Spinal cord (tissue), 10 donors: Measurements from ENCODE around the gene SEM1. TPM values are rescaled to one million over a fixed set of nuclear protein-coding genes. Genes with fewer than 3 reads are reported as not detected.
"Not testable (repeated sequence)": the region's sequence is repeated elsewhere in the genome, so short reads cannot be mapped to it uniquely, and the experiment has no call there.

Experiments
- DNase-seq, 6 donors: peaks; one replicate each; pipeline versions ENCODE4 v3.0.0 to v3.0.0-alpha.2; 2013 to 2015; ENCODE audit warnings: low spot score in 6 of 6, low read depth in 4 of 6
- H3K27ac ChIP-seq: one replicate; pipeline ENCODE4 v1.5.1; 2013; ENCODE audit warnings: low read depth, low read length, control low read depth
- H3K27me3 ChIP-seq: one replicate; pipeline ENCODE4 v1.6.1; 2013; ENCODE audit warnings: low read length; ENCODE audit not compliant: control insufficient read depth, insufficient read depth
- H3K36me3 ChIP-seq: one replicate; pipeline ENCODE4 v1.6.1; 2013; ENCODE audit warnings: low read length; ENCODE audit not compliant: control insufficient read depth, insufficient read depth
- H3K4me1 ChIP-seq: one replicate; pipeline ENCODE4 v1.6.1; 2013; ENCODE audit warnings: low read length; ENCODE audit not compliant: control insufficient read depth, insufficient read depth
- H3K4me3 ChIP-seq: one replicate; pipeline ENCODE4 v1.5.1; 2013; ENCODE audit warnings: low read depth, low read length, control low read depth
- H3K9me3 ChIP-seq: one replicate; pipeline ENCODE4 v1.6.1; 2013; ENCODE audit warnings: low read length; ENCODE audit not compliant: control insufficient read depth, insufficient read depth
- WGBS: methylation state at CpG from one replicate; pipeline ENCODE4 v1.1.5; 2013; ENCODE audit warnings: missing lambda C conversion rate; ENCODE audit not compliant: insufficient coverage; 5-methylcytosine and 5-hydroxymethylcytosine counted together
- polyA plus RNA-seq, 2 donors: library from polyadenylated mRNA; unstranded; fragments of 120-200 nt; gene quantifications; one replicate each; pipeline ENCODE4 v1.2.1, GENCODE V29; 2013; ENCODE audit not compliant: insufficient read length in 2 of 2
- total RNA-seq, 2 donors: library from RNA; depleted of rRNA in 1 of 2; stranded (reverse); fragments of 120-200 nt in 1 of 2; fragments of >200 nt in 1 of 2; gene quantifications; one replicate each; pipeline versions ENCODE4 v1.2.3 to v1.2.4, GENCODE V29; 2013 to 2014
- donor health status: healthy.

SEM1 gene
- total and polyA plus RNA-seq, 4 donors, result 23.0 to 136 (median 102) TPM

- H3K27me3 ChIP-seq, result no peaks in the 10 kb centered on the region
- H3K9me3 ChIP-seq, result no peaks in the 10 kb centered on the region
- no peak for DNase-seq
- H3K4me3 ChIP-seq, result no peak overlapping the region
- no peak overlapping the region for H3K27ac ChIP-seq
- no peaks in the 10 kb centered on the region for H3K36me3 ChIP-seq
- H3K4me1 ChIP-seq, result no peaks in the 10 kb centered on the region
These were observed 39.8 kb downstream of the SEM1 start for GRCh38 chr7:96669812-96670211.

GRCh38 chr7:96667026-96667425 is 42.6 kb downstream of the SEM1 start:
- H3K4me1 ChIP-seq, result no peaks in the 10 kb centered on the region
- H3K4me3 ChIP-seq, result no peak overlapping the region
- no peak for DNase-seq
- H3K27me3 ChIP-seq, result no peaks in the 10 kb centered on the region
- no peaks in the 10 kb centered on the region for H3K9me3 ChIP-seq
- H3K36me3 ChIP-seq, result no peaks in the 10 kb centered on the region
- H3K27ac ChIP-seq, result no peak overlapping the region
- WGBS, result 77% methylated on average over 3 of the region's 5 CpGs

- H3K27ac ChIP-seq, result no peak overlapping the region
- H3K9me3 ChIP-seq, result no peaks in the 10 kb centered on the region
- WGBS, result no CpG with 5 or more reads among the region's 1 CpG
- no peak overlapping the region for H3K4me3 ChIP-seq
- H3K36me3 ChIP-seq, result no peaks in the 10 kb centered on the region
- no peaks in the 10 kb centered on the region for H3K4me1 ChIP-seq
- H3K27me3 ChIP-seq, result no peaks in the 10 kb centered on the region
- no peak for DNase-seq
These were observed 44.0 kb downstream of the SEM1 start for GRCh38 chr7:96665689-96666088.

- Histone ChIP-seq H3K27ac (no peak overlapping the region), H3K9me3 (no peaks in the 10 kb centered on the region), H3K36me3 (no peaks in the 10 kb centered on the region), H3K27me3 (no peaks in the 10 kb centered on the region), H3K4me1 (no peaks in the 10 kb centered on the region), H3K4me3 (no peak overlapping the region)
- no peak for DNase-seq
- WGBS, result 74% methylated on average over 1 of the region's 2 CpGs
These were observed 44.9 kb downstream of the SEM1 start for GRCh38 chr7:96664793-96665192.

GRCh38 chr7:96663871-96664445 is 45.7 kb downstream of the SEM1 start:
- H3K27ac ChIP-seq, result no peak overlapping the region
- H3K36me3 ChIP-seq, result no peaks in the 10 kb centered on the region
- no peaks in the 10 kb centered on the region for H3K4me1 ChIP-seq
- H3K4me3 ChIP-seq, result no peak overlapping the region
- no peaks in the 10 kb centered on the region for H3K9me3 ChIP-seq
- DNase-seq, result peak in 1 of 6 donors; percentile 10
- WGBS, result no CpG with 5 or more reads among the region's 3 CpGs
- no peaks in the 10 kb centered on the region for H3K27me3 ChIP-seq

- no peaks in the 10 kb centered on the region for H3K27me3 ChIP-seq
- no peaks in the 10 kb centered on the region for H3K9me3 ChIP-seq
- WGBS, result 95% methylated on average over 2 of the region's 2 CpGs
- H3K4me1 ChIP-seq, result no peaks in the 10 kb centered on the region
- H3K4me3 ChIP-seq, result no peak overlapping the region
- H3K36me3 ChIP-seq, result no peaks in the 10 kb centered on the region
- H3K27ac ChIP-seq, result no peak overlapping the region
- no peak for DNase-seq
These were observed 46.2 kb downstream of the SEM1 start for GRCh38 chr7:96663457-96663856.

DNA sequence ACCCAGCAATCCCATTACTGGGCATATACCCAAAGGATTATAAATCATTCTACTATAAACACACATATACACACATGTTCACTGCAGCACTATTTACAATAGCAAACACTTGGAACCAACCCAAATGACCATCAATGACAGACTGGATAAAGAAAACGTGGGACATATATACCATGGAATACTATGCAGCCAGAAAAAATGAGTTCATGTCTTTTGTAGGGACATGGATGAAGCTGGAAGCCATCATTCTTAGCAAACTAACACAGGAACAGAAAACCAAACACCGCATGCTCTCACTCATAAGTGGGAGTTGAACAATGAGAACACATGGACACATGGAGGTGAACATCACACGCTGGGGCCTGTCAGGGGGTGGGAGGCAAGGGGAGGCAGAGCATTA is 47.5 kb downstream of the SEM1 start:
- not testable (repeated sequence) for H3K4me1 ChIP-seq, H3K4me3 ChIP-seq, H3K9me3 ChIP-seq, H3K27me3 ChIP-seq, H3K27ac ChIP-seq, DNase-seq, H3K36me3 ChIP-seq
- WGBS, result no CpG with 5 or more reads among the region's 3 CpGs

DNA sequence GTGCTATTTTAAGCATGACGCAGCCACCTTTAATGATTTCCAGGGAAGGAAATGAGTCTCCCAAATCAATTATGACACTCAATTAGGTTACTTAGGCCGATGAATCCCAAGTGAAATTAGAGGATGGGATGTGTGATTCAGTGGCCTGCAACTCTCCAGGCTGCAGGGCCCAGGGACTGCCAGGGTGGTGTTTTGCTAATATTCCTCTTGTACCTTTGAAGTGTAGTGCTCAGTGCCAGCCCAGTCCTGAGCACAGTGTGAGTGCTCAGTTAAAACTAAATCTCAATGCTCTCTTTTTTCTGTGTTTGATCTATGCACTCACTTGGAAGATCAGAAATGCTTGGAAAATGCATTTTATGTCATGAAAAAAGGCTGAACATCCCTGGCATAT is 51.6 kb downstream of the SEM1 start:
- Histone ChIP-seq H3K4me3 (no peak overlapping the region), H3K27me3 (no peaks in the 10 kb centered on the region), H3K36me3 (no peaks in the 10 kb centered on the region), H3K9me3 (no peaks in the 10 kb centered on the region), H3K27ac (no peak overlapping the region), H3K4me1 (no peaks in the 10 kb centered on the region)
- DNase-seq, result no peak
- 14% methylated on average over 1 of the region's 2 CpGs for WGBS

- no peak for DNase-seq
- Histone ChIP-seq H3K27me3 (no peaks in the 10 kb centered on the region), H3K27ac (no peak overlapping the region), H3K36me3 (no peaks in the 10 kb centered on the region), H3K4me1 (no peaks in the 10 kb centered on the region), H3K9me3 (no peaks in the 10 kb centered on the region), H3K4me3 (no peak overlapping the region)
- 42% methylated on average over 4 of the region's 7 CpGs for WGBS
These were observed 52.2 kb downstream of the SEM1 start for GRCh38 chr7:96657347-96658021.

DNA sequence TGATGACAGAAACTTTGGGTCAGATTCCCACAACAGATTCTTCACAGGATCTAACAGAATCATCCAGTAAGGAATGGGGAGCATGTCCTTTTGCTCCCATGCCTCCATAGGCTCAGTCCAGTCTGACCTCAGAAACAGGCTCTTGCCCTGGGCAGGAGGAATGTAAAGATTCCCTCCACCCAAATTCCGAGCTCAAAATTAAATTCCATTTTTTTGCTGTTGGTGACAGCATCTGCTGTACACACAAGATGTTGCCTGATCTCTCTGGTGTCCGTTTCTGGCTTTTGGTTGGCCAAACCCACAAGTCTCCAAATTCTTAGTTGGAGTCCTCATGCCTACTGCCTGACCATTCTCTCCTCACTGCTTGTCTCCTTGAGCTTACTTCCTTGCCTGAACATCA is 53.7 kb downstream of the SEM1 start:
- WGBS, result 82% methylated on average over 2 of the region's 2 CpGs
- no peak for DNase-seq
- Histone ChIP-seq H3K4me1 (no peaks in the 10 kb centered on the region), H3K9me3 (no peaks in the 10 kb centered on the region), H3K4me3 (no peak overlapping the region), H3K36me3 (no peaks in the 10 kb centered on the region), H3K27me3 (no peaks in the 10 kb centered on the region), H3K27ac (no peak overlapping the region)
